IMR-90 (cell line): ENCODE measurements around the gene LRRC14B. TPM values are rescaled to one million over a fixed set of nuclear protein-coding genes. Genes with fewer than 3 reads are reported as not detected.
"Not testable (repeated sequence)": the region's sequence is repeated elsewhere in the genome, so short reads cannot be mapped to it uniquely, and the experiment has no call there.

Experiments used
- ATAC-seq: fragments of 200-7000 bp; cut with Tn5 transposase; 2 replicates; pipeline ENCODE4 v1.9.1; 2020; ENCODE audit warnings: low read depth, mild to moderate bottlenecking, moderate library complexity
- BruUV-seq: library from RNA; stranded (reverse); fragments of 400-500 nt; replicated peaks from 2 replicates; lab custom pipeline; 2021; lab: Mats Ljungman, UMichigan
- CTCF ChIA-PET: fragments of 300-600 bp; formaldehyde crosslinking; extraction: SDS; loops from one replicate; lab custom pipeline; 2021; ENCODE audit warnings: antibody characterized with exemption; lab: Yijun Ruan, JAX
- POLR2A ChIA-PET: fragments of 300-600 bp; sonication (Branson Sonifier 250); formaldehyde crosslinking; loops from one replicate; lab custom pipeline; 2022; ENCODE audit warnings: antibody characterized with exemption; ENCODE audit not compliant: unreplicated experiment; lab: Charles Lee
- DNase-seq: peaks from one replicate; pipeline ENCODE4 v3.0.0; 2013
- H2AFZ ChIP-seq: replicated peaks from 2 replicates; pipeline ENCODE3; 2013; ENCODE audit warnings: low read length, mild to moderate bottlenecking; ENCODE audit not compliant: poor library complexity
- H2AK5ac ChIP-seq: 2 replicates; pipeline ENCODE4 v1.6.1; 2013; ENCODE audit warnings: low read depth, low read length, inconsistent platforms
- H2AK9ac ChIP-seq: replicated peaks from 2 replicates; pipeline ENCODE3; 2013; ENCODE audit warnings: mild to moderate bottlenecking, low read depth, low read length, moderate library complexity; ENCODE audit not compliant: poor library complexity
- H2BK120ac ChIP-seq: 2 replicates; pipeline ENCODE4 v1.6.1; 2013; ENCODE audit warnings: low read depth, low read length, inconsistent platforms
- H2BK15ac ChIP-seq: 3 replicates; pipeline ENCODE4 v1.6.1; 2013; ENCODE audit warnings: low read depth, low read length, inconsistent platforms
- H2BK20ac ChIP-seq: 2 replicates; pipeline ENCODE4 v1.6.1; 2013; ENCODE audit warnings: low read depth, mild to moderate bottlenecking, inconsistent platforms, low read length, moderate library complexity
- H2BK5ac ChIP-seq: 2 replicates; pipeline ENCODE4 v1.6.1; 2013; ENCODE audit warnings: mild to moderate bottlenecking, low read depth, low read length, inconsistent platforms; ENCODE audit not compliant: poor library complexity, severe bottlenecking
- H3K14ac ChIP-seq: replicated peaks from 2 replicates; pipeline ENCODE4 v1.6.1; 2013; ENCODE audit warnings: low read depth, low read length, inconsistent platforms
- H3K18ac ChIP-seq: 2 replicates; pipeline ENCODE4 v1.6.1; 2013; ENCODE audit warnings: low read depth, low read length, control low read depth
- H3K23ac ChIP-seq: 2 replicates; pipeline ENCODE4 v1.6.1; 2013; ENCODE audit warnings: low read depth, low read length, inconsistent platforms
- H3K27ac ChIP-seq: 2 replicates; pipeline ENCODE4 v1.5.1; 2013; ENCODE audit warnings: mild to moderate bottlenecking, control low read depth, low read length; ENCODE audit not compliant: insufficient read depth
- H3K27me3 ChIP-seq: 2 replicates; pipeline ENCODE4 v1.6.1; 2013; ENCODE audit warnings: low read length; ENCODE audit not compliant: control insufficient read depth, insufficient read depth
- H3K36me3 ChIP-seq: 2 replicates; pipeline ENCODE4 v1.6.1; 2013; ENCODE audit warnings: low read length, mixed read lengths; ENCODE audit not compliant: control insufficient read depth, insufficient read depth
- H3K4ac ChIP-seq: 2 replicates; pipeline ENCODE4 v1.6.1; 2013; ENCODE audit warnings: low read depth, low read length, inconsistent platforms
- H3K4me1 ChIP-seq: 2 replicates; pipeline ENCODE4 v1.6.1; 2013; ENCODE audit warnings: low read length, mixed read lengths; ENCODE audit not compliant: control insufficient read depth, insufficient read depth
- H3K4me2 ChIP-seq: 2 replicates; pipeline ENCODE4 v1.6.1; 2013; ENCODE audit warnings: low read depth, mild to moderate bottlenecking, control low read depth, low read length, moderate library complexity
- H3K4me3 ChIP-seq: 2 replicates; pipeline ENCODE4 v1.5.1; 2013; ENCODE audit warnings: low read depth, mild to moderate bottlenecking, control low read depth, low read length, moderate library complexity; ENCODE audit not compliant: insufficient read depth
- H3K56ac ChIP-seq: 2 replicates; pipeline ENCODE4 v1.6.1; 2013; ENCODE audit warnings: low read length, inconsistent platforms; ENCODE audit not compliant: insufficient read depth; ENCODE audit errors: extremely low read depth
- H3K79me1 ChIP-seq, 2 experiments: 2 replicates each; pipeline ENCODE4 v1.6.1; 2013; ENCODE audit warnings: low read length in 2 of 2, inconsistent platforms in 1 of 2, low read depth in 1 of 2
- H3K9ac ChIP-seq: 2 replicates; pipeline ENCODE4 v1.6.1; 2013; ENCODE audit warnings: low read depth, low read length, control low read depth
- H3K9me1 ChIP-seq: 2 replicates; pipeline ENCODE4 v1.6.1; 2013; ENCODE audit warnings: low read length, inconsistent platforms; ENCODE audit not compliant: insufficient read depth
- H3K9me3 ChIP-seq: 2 replicates; pipeline ENCODE4 v1.6.1; 2013; ENCODE audit warnings: low read length; ENCODE audit not compliant: control insufficient read depth, insufficient read depth
- H4K20me1 ChIP-seq: 2 replicates; pipeline ENCODE4 v1.6.1; 2013; ENCODE audit warnings: low read length, inconsistent platforms; ENCODE audit not compliant: insufficient read depth
- H4K5ac ChIP-seq: 2 replicates; pipeline ENCODE4 v1.6.1; 2013; ENCODE audit warnings: mild to moderate bottlenecking, low read depth, low read length, control low read depth
- H4K8ac ChIP-seq, 2 experiments: 2 replicates each; pipeline ENCODE4 v1.6.1; 2013; ENCODE audit warnings: low read depth in 2 of 2, low read length in 2 of 2, control low read depth in 1 of 2, inconsistent platforms in 1 of 2
- H4K91ac ChIP-seq: 2 replicates; pipeline ENCODE4 v1.6.1; 2013; ENCODE audit warnings: low read depth, low read length, inconsistent platforms; ENCODE audit not compliant: insufficient read depth
- WGBS, 2 experiments: methylation state at CpG; one replicate each; pipeline versions ENCODE4 v1.1.5 to v1.1.7; 2013; ENCODE audit warnings: missing lambda C conversion rate in 2 of 2; ENCODE audit not compliant: insufficient read length in 1 of 2; ENCODE audit errors: extremely low coverage in 2 of 2; 5-methylcytosine and 5-hydroxymethylcytosine counted together
- dilution Hi-C: fragments of 300-500 bp; cut with HindIII; formaldehyde crosslinking; loops from one replicate; pipeline ENCODE4 v1.14.3; 2018; ENCODE audit warnings: low sequenced_read_pairs; ENCODE audit not compliant: unreplicated experiment
- in situ Hi-C: fragments of 300-500 bp; cut with MboI; formaldehyde crosslinking; loops from 3 replicates; pipeline ENCODE4 v1.14.3; 2019; ENCODE audit warnings: low sequenced_read_pairs, inconsistent platforms, mixed read lengths
- intact Hi-C: fragments of 100-400 bp; cut with micrococcal nuclease; formaldehyde crosslinking; loops from 2 replicates; pipeline ENCODE4 v1.10.0; 2022
- polyA plus RNA-seq, 3 experiments: library from polyadenylated mRNA; depleted of rRNA; stranded (reverse); fragments of >200 nt; gene quantifications; 2 replicates each; pipeline ENCODE4 v1.2.3, GENCODE V29; 2012; ENCODE audit warnings: low replicate concordance in 1 of 3
- total RNA-seq: library from RNA; depleted of rRNA; stranded (reverse); fragments of >200 nt; gene quantifications from 2 replicates; pipeline ENCODE4 v1.2.3, GENCODE V29; 2012

The LRRC14B gene
- total and polyA plus RNA-seq, 2 of the 4 experiments (the other 2 are of a cell fraction): not detected

DNA sequence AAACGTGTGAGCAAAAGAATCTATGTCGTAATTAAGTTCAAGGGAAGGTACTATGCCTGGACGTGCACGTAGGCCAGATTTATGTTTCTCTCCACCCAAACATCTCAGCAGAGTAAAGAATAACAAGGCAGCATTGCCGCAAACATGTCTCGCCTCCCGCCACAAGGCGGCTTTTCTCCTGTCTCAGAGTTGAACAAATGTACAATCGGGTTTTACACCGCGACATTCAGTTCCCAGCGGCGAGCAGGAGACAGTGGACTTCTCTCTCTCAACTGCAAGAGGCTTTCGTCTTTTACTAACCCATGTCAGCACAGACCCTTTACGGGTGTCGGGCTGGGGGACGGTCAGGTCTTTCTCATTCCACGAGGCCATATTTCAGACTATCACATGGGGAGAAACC, 5.7 kb downstream of the LRRC14B start:
- POLR2A ChIA-PET, H3K18ac ChIP-seq, BruUV-seq, H2AK5ac ChIP-seq, H3K79me1 ChIP-seq, H3K23ac ChIP-seq, H3K4ac ChIP-seq, in situ Hi-C loops, H3K9me3 ChIP-seq, H2BK20ac ChIP-seq, H2BK15ac ChIP-seq, H2AK9ac ChIP-seq, H3K14ac ChIP-seq, H3K9me1 ChIP-seq, H3K36me3 ChIP-seq, H2BK5ac ChIP-seq, H3K4me1 ChIP-seq, H3K27me3 ChIP-seq, dilution Hi-C loops, H4K8ac ChIP-seq, H4K91ac ChIP-seq, H3K9ac ChIP-seq, H4K20me1 ChIP-seq, H3K56ac ChIP-seq, H4K5ac ChIP-seq, intact Hi-C loops, H3K27ac ChIP-seq, H2BK120ac ChIP-seq, H3K4me2 ChIP-seq, H2AFZ ChIP-seq, CTCF ChIA-PET, H3K4me3 ChIP-seq, ATAC-seq: not testable (repeated sequence)
- 79% methylated on average over 12 of the region's 18 CpGs; no CpG with 5 or more reads in 1 of the 2 experiments for WGBS, 2 experiments
- peak; percentile 24 for DNase-seq
